HG03095 (cell line): ENCODE data around the gene ADM.
"Not testable (repeated sequence)": the region's sequence is repeated elsewhere in the genome, so short reads cannot be mapped to it uniquely, and the experiment has no call there.

Source experiments
- ATAC-seq: cut with Tn5 transposase; IDR thresholded peaks from one replicate; pipeline ENCODE4 v1.9.1; 2021; ENCODE audit warnings: moderate library complexity; ENCODE audit not compliant: unreplicated experiment

Gene ADM

GRCh38 chr11:10304495-10305261, at the start of gene ADM:
ADM (plus strand) TSS chr11:10305073; CDS start chr11:10305701, 628 bp downstream.
- no peak for ATAC-seq

DNA sequence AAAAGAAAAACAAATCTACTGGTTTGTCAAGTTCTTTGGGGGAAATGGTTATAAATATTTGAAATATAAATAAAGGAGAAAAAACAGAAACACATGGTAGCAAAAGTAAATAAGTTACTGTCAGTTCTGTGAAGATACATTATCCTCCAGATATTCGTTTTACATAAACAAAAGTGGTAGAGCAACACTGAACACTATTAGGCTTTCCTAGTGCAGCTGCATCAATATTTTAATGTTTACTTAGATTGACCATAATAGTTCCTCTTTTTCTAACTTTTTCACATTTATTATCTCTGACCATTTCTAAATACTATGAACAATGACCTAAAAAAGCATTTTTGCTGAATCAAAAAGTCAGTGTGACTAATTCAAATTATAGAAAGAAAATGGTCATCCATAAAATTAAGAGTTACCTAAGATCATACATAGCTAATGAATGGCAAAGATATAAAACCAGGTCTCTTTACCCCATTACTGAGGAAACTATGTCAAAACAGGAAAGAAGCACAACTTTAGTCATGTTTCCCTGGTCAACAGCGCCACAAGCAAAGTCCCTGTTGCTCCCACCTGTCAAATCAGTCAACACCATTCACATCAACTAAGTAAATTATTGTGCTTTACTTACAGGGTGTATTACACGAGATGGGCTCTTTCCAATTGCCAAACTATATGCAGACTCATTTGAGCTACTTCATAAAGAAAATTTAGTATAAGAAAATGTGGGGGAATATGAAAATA, 49.3 kb upstream of the ADM start:
- no peak for ATAC-seq

GRCh38 chr11:10257478-10257877, 47.4 kb upstream of the ADM start:
- ATAC-seq = no peak

DNA sequence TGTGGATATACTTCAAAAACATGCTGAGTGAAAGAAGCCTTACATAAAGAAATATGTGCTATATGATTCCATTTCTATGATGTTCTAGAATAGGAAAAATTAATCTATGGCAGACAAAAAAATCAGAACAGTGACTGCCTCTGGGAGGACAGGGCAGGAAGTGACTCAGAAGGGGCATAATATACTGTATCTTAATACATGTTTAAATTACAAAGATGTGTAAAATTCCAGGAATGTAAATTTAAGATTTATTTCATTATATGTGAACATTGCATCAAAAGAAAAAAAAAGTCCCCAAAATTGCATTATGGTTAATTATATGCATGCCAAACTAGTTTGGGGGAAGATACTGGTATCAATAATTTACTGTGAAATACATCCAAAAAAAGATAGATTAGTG, 43.1 kb upstream of the ADM start:
- ATAC-seq = no peak

DNA sequence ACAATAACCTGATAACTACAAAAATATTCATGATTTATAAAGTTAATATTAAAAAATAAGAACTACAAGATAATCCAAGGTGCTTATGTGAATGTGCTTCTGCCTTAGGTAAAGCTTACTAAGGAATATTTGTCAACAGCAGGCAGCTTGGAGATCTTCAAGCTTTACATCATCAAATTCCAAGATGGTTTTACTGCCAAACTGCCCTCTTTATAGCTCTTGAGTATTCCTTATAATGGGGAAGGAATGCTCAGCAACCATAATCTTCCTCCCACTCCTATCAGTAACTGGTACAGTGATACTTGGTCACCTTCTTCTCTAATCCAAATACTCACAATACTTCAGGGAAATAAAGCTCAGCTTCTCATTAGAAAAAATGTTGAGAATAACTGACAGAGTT, 40.9 kb upstream of the ADM start:
- ATAC-seq = no peak

DNA sequence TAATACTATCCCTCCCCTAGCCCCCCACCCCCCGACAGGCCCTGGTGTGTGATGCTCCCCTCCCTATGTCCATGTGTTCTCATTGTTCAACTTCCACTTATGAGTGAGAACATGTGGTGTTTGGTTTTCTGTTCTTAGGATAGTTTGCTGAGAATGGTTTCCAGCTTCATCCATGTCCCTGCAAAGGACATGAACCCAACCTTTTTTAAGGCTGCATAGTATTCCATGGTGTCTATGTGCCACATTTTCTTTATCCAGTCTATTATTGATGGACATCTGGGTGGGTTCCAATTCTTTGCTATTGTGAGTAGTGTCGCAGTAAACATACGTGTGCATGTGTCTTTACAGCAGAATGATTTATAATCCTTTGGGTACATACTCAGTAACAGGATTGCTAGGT, 40.2 kb upstream of the ADM start:
- not testable (repeated sequence) for ATAC-seq

- ATAC-seq = no peak
These were observed 38.9 kb upstream of the ADM start for GRCh38 chr11:10265936-10266335.

GRCh38 chr11:10267821-10268220, 37.1 kb upstream of the ADM start:
- ATAC-seq = no peak

- ATAC-seq = no peak
These were observed 36.0 kb upstream of the ADM start for GRCh38 chr11:10268746-10269488.

GRCh38 chr11:10272132-10272531, 32.7 kb upstream of the ADM start:
- no peak for ATAC-seq

DNA sequence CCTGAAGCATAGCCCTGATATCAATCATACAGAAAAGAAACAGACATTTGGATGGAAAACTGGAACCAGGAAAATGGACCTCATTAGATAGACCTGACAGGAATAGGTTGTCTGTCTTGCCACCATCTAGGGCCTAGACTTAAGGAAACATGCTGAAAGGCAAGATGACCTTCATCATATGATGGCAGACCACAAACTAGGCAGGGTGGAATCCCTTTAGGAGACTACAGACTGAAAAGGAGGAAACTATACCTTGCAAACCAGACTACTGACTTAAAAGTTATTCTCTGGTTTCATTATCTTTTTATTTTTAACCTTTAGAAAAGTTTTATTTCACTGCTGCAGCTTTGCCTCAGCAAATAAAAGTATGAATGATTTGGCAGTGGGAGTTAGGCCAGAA, 31.1 kb upstream of the ADM start:
- ATAC-seq = no peak

DNA sequence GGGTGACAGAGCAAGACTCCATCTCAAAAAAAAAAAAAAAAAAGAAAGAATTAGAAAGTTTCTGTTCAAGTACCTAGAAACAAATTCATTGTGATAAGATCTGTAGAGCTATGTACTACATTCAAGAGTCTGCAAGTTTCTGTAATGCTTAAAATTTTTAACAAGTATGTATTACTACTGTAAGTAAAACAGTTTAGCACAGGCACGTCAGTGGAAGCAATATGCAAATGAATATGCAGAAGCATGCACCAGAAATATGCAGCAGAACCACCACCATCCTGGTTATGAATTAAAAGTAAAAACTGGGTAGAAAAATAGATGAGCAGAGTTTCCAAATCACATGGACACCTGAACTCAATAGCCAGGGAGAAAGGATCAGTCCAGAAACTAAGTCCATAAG, 30.1 kb upstream of the ADM start:
- no peak for ATAC-seq

DNA sequence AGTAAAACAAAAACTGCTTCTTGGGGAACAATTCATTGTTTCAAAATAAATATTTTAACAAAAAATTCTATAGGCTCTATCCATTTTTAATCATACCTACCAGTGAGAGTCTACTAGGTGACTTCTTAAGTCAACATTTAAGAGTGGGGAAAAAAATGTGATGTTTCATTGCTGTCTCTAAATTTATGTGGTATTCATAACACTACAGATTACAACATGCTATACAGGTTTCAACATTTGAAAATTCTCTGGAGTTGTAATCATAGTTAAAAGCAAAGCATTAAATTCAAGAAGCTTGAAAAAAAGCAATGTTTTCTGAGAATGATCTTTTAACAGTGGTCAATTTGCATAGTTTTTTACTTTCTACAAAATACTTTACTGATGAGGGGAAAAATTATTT, 29.2 kb upstream of the ADM start:
- no peak for ATAC-seq

DNA sequence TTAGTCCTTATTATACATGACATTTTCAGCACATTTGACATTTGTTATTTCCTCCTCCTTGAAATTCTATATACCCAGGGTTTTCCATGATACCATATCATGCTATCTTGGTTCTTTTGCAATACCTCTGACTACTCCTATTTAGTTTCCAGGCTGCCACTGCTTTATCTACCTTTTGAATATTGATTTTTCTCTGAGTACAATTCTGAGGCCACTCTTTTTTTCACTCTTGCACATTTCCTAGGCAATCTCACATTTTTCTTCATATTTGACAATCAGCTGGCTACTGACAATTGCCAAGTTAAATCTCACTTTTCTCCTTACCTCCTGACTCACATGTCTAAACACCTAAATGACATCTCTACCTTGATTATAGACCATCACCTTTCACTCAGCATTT, 22.8 kb upstream of the ADM start:
- ATAC-seq = no peak

DNA sequence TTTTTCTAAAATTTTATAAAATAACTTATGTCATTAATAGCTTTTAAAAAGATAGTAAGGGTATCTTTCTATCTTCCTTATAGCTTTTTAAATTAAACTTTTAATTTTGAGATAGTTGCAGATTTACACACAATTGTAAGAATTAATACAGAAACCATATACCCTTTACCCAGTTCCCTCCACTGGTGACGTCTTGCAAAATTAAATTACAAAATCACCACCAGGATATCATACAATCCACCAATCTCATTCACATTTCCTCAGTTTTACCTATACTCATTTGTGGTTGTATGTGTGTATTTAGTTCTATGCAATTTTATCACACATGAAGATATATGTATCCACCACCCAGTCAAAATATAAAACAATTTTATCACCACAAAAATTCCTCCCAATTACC, 20.9 kb upstream of the ADM start:
- ATAC-seq = no peak

DNA sequence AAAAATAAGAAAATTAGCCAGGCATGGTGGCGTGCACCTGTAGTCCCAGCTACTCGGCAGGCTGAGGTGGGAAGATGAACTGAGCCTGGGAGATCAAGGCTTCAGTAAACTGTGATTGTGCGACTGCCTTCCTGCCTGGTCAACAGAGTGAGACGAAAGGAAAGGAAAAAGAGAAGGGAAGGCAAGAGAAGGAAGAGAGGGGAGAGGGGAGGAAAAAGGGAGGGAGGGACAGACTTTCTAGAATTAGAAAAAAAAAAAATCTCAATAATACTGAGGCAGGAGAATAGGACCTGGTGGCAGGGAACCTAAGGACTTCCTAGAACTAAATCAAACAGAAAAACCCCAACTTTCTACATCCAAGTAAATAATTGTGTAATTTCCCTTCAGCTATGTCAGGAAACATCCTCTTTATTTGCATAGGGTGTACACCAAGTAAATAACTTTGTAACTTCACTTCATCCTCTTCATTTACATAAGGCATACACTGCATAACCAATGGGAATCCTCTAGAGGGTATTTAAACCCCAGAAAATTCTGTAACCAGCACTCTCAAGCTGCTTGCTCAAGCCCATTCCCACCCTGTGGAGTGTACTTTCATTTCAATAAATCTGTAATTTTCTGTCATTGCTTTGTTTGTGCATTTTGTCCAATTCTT, 19.6 kb upstream of the ADM start:
- ATAC-seq = no peak

DNA sequence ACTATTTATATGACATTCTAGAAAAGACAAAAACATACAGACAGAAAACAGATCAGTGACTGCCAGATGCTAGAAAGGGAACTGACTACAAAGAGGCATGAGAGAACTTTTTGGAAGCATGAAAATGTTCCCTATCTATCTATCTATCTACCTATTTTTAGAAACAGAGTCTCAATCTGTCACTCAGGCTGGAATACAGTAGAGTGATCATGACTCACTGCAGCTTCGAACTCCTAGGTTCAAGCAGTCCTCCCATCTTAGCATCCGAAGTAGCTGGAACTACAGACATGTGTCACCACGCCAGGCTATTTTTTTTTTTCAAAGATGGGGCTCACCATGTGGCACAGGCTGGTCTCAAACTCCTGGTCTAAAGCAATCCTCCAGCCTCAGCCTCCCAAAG, 17.7 kb upstream of the ADM start:
- no peak for ATAC-seq

GRCh38 chr11:10287766-10288715, 16.8 kb upstream of the ADM start:
- ATAC-seq = no peak

DNA sequence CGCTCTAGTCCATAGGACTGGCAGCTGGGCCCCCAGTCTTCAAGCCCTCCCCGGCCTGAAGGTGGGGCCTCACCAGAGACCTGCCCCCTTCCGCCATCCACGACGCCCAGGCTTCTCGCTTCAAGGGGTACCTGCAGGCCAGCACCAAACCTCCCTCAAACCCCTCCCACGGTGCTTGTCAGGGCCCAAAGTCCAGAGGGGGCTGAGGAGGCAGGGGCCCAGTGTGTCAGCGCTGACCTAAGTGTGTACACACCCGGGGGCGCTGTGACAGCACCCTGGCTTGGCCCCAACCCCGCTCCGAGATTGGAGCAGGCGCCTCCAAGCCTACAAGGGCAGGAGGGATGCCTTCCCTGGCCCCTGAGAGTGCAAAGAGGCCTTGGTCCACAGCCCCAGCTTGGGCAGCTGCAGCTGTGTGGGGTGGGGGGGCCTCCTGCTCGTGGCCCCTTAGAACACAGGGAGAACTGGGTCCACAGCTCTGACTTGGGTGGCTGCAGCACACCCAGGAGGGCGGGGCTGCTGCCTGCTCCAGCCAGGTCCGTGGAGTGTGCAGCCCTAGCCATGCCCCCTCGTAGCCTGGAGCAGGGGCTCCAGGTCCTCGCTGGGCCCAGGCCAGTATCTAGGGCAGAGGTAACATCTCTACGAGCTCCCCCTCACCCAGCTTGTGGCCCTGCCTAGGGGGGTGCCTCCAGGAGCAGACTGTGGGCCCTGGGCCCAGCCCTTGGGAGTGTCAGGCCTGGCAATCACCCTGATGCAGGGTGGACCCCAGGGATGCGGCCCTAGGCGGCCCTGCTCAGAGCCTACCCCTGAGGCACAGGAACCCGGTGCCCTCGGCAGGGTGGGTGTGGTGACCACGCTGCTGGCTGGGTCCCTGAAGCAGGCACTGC, 15.8 kb upstream of the ADM start:
- no peak for ATAC-seq
